K562 (cell line): ENCODE measurements around the gene EIF4E. TPM values are rescaled to one million over a fixed set of nuclear protein-coding genes. Genes with fewer than 3 reads are reported as not detected.
A peak's percentile ranks its signal among the peaks of the same experiment; 100 is the strongest.

Source experiments
- ATAC-seq: fragments of 200-7000 bp; cut with Tn5 transposase; 3 replicates; pipeline ENCODE4 v1.9.1; 2020; ENCODE audit warnings: moderate library complexity
- BruUV-seq: library from RNA; stranded (reverse); fragments of 400-500 nt; replicated peaks from 2 replicates; lab custom pipeline; 2021; lab: Mats Ljungman, UMichigan
- CTCF ChIA-PET: fragments of 300-600 bp; formaldehyde crosslinking; extraction: SDS; loops from one replicate; lab custom pipeline; 2021; ENCODE audit warnings: low intra/inter-chr PET ratio; lab: Yijun Ruan, JAX
- POLR2A ChIA-PET: fragments of 300-600, 350-650 bp; sonication (Branson Sonifier 250); formaldehyde crosslinking; extraction: SDS; loops from one replicate; lab custom pipeline; 2021; ENCODE audit warnings: antibody characterized with exemption, inconsistent platforms; lab: Yijun Ruan, JAX
- DNase-seq, 4 experiments: peaks; one replicate each; pipeline versions ENCODE4 v3.0.0 to v3.0.0-alpha.2; 2011 to 2018; ENCODE audit warnings: low spot score in 3 of 4, mixed read lengths in 3 of 4; ENCODE audit errors: extremely low read depth in 1 of 4
- FAIRE-seq: peaks from 2 replicates; lab custom pipeline; 2011; peaks lifted over from hg19 to GRCh38; lab: Jason Lieb, UNC
- H2AFZ ChIP-seq: 2 replicates; pipeline ENCODE4 v1.6.0; 2011; ENCODE audit warnings: low read depth, low read length, control low read depth, inconsistent platforms
- H3K27ac ChIP-seq: fragments of 200-600 bp; 3 replicates; pipeline ENCODE4 v1.8.0; 2011; ENCODE audit warnings: low read depth, mild to moderate bottlenecking, control low read depth, inconsistent platforms, low read length, moderate library complexity, mixed read lengths; ENCODE audit errors: extremely low read depth
- H3K27me3 ChIP-seq, 2 experiments: fragments of 300-600 bp in 1 of 2; 2 replicates in 1 of 2; 3 replicates in 1 of 2; pipeline versions ENCODE4 v1.6.0 to v1.8.0; 2011; ENCODE audit warnings: inconsistent platforms in 2 of 2, low read length in 2 of 2, mild to moderate bottlenecking in 1 of 2, mixed read lengths in 1 of 2, moderate library complexity in 1 of 2; ENCODE audit not compliant: control insufficient read depth in 2 of 2, insufficient read depth in 2 of 2
- H3K36me3 ChIP-seq: fragments of 300-600 bp; 3 replicates; pipeline ENCODE4 v1.8.0; 2011; ENCODE audit warnings: mild to moderate bottlenecking, low read length, inconsistent platforms; ENCODE audit not compliant: control insufficient read depth, insufficient read depth
- H3K4me1 ChIP-seq, 2 experiments: fragments of 200-600 bp in 1 of 2; replicated peaks in 1 of 2; 2 replicates in 1 of 2; 3 replicates in 1 of 2; pipeline versions ENCODE4 v1.5.1 to v1.8.0; 2011; ENCODE audit warnings: inconsistent platforms in 2 of 2, low read length in 2 of 2, mild to moderate bottlenecking in 1 of 2, mixed read lengths in 1 of 2, moderate library complexity in 1 of 2; ENCODE audit not compliant: control insufficient read depth in 2 of 2, insufficient read depth in 2 of 2
- H3K4me2 ChIP-seq: 2 replicates; pipeline ENCODE4 v1.6.1; 2011; ENCODE audit warnings: low read length, control low read depth, inconsistent platforms, mixed read lengths; ENCODE audit not compliant: insufficient read depth
- H3K4me3 ChIP-seq: fragments of 200-600 bp; sonication (generic), shearing (Covaris generic); 2 replicates; pipeline ENCODE4 v1.5.1; 2016; ENCODE audit warnings: control low read depth, inconsistent platforms
- H3K79me2 ChIP-seq: fragments of 200-600 bp; 3 replicates; pipeline ENCODE4 v1.8.0; 2011; ENCODE audit warnings: low read length, inconsistent platforms; ENCODE audit not compliant: control insufficient read depth, insufficient read depth
- H3K9ac ChIP-seq, 2 experiments: 2 replicates each; pipeline versions ENCODE4 v1.6.0 to v1.6.1; 2011; ENCODE audit warnings: low read depth in 2 of 2, low read length in 2 of 2, control low read depth in 1 of 2, inconsistent platforms in 1 of 2, mild to moderate bottlenecking in 1 of 2, mixed read lengths in 1 of 2; ENCODE audit not compliant: insufficient read depth in 1 of 2
- H3K9me1 ChIP-seq: one replicate; pipeline ENCODE4 v1.6.0; 2011; ENCODE audit warnings: inconsistent platforms, mild to moderate bottlenecking, low read length, moderate library complexity; ENCODE audit not compliant: control insufficient read depth, insufficient read depth
- H3K9me3 ChIP-seq: replicated peaks from 2 replicates; pipeline ENCODE4 v1.5.1; 2011; ENCODE audit warnings: low read depth, low read length, inconsistent platforms; ENCODE audit not compliant: control insufficient read depth, insufficient read depth
- H4K20me1 ChIP-seq: replicated peaks from 2 replicates; pipeline ENCODE4 v1.6.1; 2011; ENCODE audit warnings: low read length, inconsistent platforms, mixed read lengths; ENCODE audit not compliant: control insufficient read depth, insufficient read depth
- GATA2 ChIP-seq: sonication (generic); formaldehyde crosslinking; IDR thresholded peaks from 2 replicates; pipeline ENCODE4 v1.4.0; 2020; ENCODE audit warnings: mild to moderate bottlenecking, missing genetic modification reagents
- GTF2E2 ChIP-seq: fragments of 200-800 bp; sonication (Bioruptor generic); IDR thresholded peaks from 2 replicates; pipeline ENCODE4 v1.6.1; 2016; ENCODE audit warnings: missing genetic modification characterization, missing compliant biosample characterization
- L3MBTL2 ChIP-seq: fragments of 450-650 bp; IDR thresholded peaks from 2 replicates; pipeline ENCODE4 v1.6.1; 2016; ENCODE audit warnings: mild to moderate bottlenecking, moderate library complexity
- MCM2 ChIP-seq: fragments of 450-650 bp; IDR thresholded peaks from 2 replicates; pipeline ENCODE4 v1.6.1; 2017; ENCODE audit warnings: low read depth, mild to moderate bottlenecking
- NCOR1 ChIP-seq: fragments of 450-650 bp; IDR thresholded peaks from 2 replicates; pipeline ENCODE4 v1.6.1; 2016; ENCODE audit warnings: mild to moderate bottlenecking, moderate library complexity
- POLR2AphosphoS5 ChIP-seq: IDR thresholded peaks from 2 replicates; pipeline ENCODE4 v1.6.1; 2011; ENCODE audit warnings: mild to moderate bottlenecking, low read depth, low read length, moderate library complexity; ENCODE audit not compliant: control insufficient read depth, insufficient read depth
- POLR2B ChIP-seq: fragments of 450-650 bp; IDR thresholded peaks from 2 replicates; pipeline ENCODE4 v1.6.1; 2018; ENCODE audit warnings: low read depth; ENCODE audit not compliant: partially characterized antibody
- SETDB1 ChIP-seq: IDR thresholded peaks from one replicate; pipeline ENCODE4 v1.6.1; 2012; ENCODE audit warnings: low read length, control low read depth, inconsistent platforms
- SMC3 ChIP-seq: conservative IDR thresholded peaks from 2 replicates; pipeline ENCODE4 v1.6.1; 2011; ENCODE audit warnings: low read depth, low read length, improper control_type of control experiment; ENCODE audit not compliant: insufficient read depth
- TARDBP ChIP-seq: fragments of 450-650 bp; IDR thresholded peaks from 2 replicates; pipeline ENCODE4 v1.6.1; 2016
- TFAP4 ChIP-seq: sonication (generic); formaldehyde crosslinking; IDR thresholded peaks from 2 replicates; pipeline ENCODE4 v1.8.0; 2022; ENCODE audit warnings: missing genetic modification reagents, mild to moderate bottlenecking, moderate library complexity, borderline replicate concordance
- WGBS: fragments of 100-300 bp; shearing (Covaris generic); methylation state at CpG from one replicate; pipeline ENCODE4 v1.1.6; 2016; ENCODE audit warnings: low coverage, mixed read lengths; ENCODE audit not compliant: insufficient coverage; ENCODE audit errors: missing lambda C conversion rate; 5-methylcytosine and 5-hydroxymethylcytosine counted together
- in situ Hi-C: fragments of 300-500 bp; cut with MboI; formaldehyde crosslinking; loops from 4 replicates; pipeline ENCODE4 v1.15.0; 2018; ENCODE audit warnings: inconsistent platforms, mixed read lengths
- intact Hi-C: fragments of 100-400 bp; cut with micrococcal nuclease; formaldehyde crosslinking; loops from 2 replicates; pipeline ENCODE4 v1.14.2; 2022
- polyA plus RNA-seq, 8 experiments: library from polyadenylated mRNA; depleted of rRNA in 4 of 8; stranded (reverse) in 5 of 8; unstranded in 3 of 8; fragments of >200 nt; fragmentation: Nextera tagmentation in 2 of 8; fragmentation: Illumina TruSeq in 1 of 8; extraction: Ambion mirVana in 2 of 8; extraction: Trizol in 1 of 8; gene quantifications; 2 replicates each; pipeline versions ENCODE4 v1.2.1 to v1.2.3, GENCODE V29; 2011 to 2014; ENCODE audit warnings: inconsistent platforms in 1 of 8, missing spikeins in 1 of 8
- total RNA-seq, 7 experiments: library from RNA; depleted of rRNA in 6 of 7; stranded (reverse); fragments of >200 nt in 6 of 7; fragmentation: Illumina TruSeq in 2 of 7; extraction: Trizol in 2 of 7; gene quantifications; 2 replicates each; pipeline versions ENCODE4 v1.2.1 to v1.2.3, GENCODE V29; 2011 to 2021; ENCODE audit warnings: low replicate concordance in 1 of 7
- TF ChIP-seq, protein P1 (sequence below), 3 experiments: IDR thresholded peaks in 2 of 3; conservative IDR thresholded peaks in 1 of 3; 2 replicates each; pipeline ENCODE4 v1.5.1; 2011 to 2012; ENCODE audit warnings: low read length in 3 of 3, mild to moderate bottlenecking in 3 of 3, control low read depth in 2 of 3, improper control_type of control experiment in 1 of 3, inconsistent platforms in 1 of 3, low read depth in 1 of 3, mixed read lengths in 1 of 3, moderate library complexity in 1 of 3; ENCODE audit not compliant: insufficient read depth in 2 of 3
- TF ChIP-seq, protein P2 (sequence below): fragments of 250-450 bp; sonication (Bioruptor Pico); IDR thresholded peaks from 2 replicates; pipeline ENCODE4 v1.8.0; 2021; ENCODE audit warnings: borderline replicate concordance, mild to moderate bottlenecking, moderate library complexity; ENCODE audit not compliant: poor library complexity, severe bottlenecking
- TF ChIP-seq, protein P3 (sequence below): fragments of 250-450 bp; sonication (Bioruptor Pico); IDR thresholded peaks from 2 replicates; pipeline ENCODE4 v1.8.0; 2021; ENCODE audit warnings: moderate library complexity, mild to moderate bottlenecking, inconsistent platforms
- TF ChIP-seq, protein P4 (sequence below): fragments of 450-650 bp; IDR thresholded peaks from 2 replicates; pipeline ENCODE4 v1.6.1; 2016; ENCODE audit warnings: antibody characterized with exemption

EIF4E gene
- total and polyA plus RNA-seq, 9 of the 15 experiments (the other 6 are each of a cell fraction or from before 2014, with no cell fraction given): 164 to 489 (median 179) TPM

DNA sequence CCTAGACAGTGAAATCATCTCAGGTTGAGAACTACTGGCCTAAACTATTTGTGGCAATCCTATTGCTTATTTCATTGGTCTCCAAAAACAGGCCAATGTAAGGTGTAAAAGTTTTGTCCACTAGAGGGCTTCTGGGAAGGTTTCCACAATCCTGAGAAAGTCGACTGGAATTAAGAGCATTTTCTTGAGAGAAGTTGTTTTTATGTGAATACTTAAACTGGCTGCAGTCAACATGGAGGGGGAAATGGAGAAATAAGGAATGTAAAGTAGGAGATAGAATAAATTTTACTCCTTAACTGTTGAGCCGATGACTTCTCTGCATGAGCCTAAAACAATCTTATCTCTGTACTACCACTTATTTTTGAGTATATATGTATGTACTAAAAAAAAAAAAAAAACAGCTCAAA is 11.0 kb upstream of the EIF4E start (continued):
- TF ChIP-seq, protein P1, sequence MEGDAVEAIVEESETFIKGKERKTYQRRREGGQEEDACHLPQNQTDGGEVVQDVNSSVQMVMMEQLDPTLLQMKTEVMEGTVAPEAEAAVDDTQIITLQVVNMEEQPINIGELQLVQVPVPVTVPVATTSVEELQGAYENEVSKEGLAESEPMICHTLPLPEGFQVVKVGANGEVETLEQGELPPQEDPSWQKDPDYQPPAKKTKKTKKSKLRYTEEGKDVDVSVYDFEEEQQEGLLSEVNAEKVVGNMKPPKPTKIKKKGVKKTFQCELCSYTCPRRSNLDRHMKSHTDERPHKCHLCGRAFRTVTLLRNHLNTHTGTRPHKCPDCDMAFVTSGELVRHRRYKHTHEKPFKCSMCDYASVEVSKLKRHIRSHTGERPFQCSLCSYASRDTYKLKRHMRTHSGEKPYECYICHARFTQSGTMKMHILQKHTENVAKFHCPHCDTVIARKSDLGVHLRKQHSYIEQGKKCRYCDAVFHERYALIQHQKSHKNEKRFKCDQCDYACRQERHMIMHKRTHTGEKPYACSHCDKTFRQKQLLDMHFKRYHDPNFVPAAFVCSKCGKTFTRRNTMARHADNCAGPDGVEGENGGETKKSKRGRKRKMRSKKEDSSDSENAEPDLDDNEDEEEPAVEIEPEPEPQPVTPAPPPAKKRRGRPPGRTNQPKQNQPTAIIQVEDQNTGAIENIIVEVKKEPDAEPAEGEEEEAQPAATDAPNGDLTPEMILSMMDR (IDR thresholded peaks at IDR 0.05 in 2 of 3, conservative IDR thresholded peaks at IDR 0.05 in 1 of 3; ENCODE audit: insufficient read depth in 2 of 3, low read depth in 1 of 3, low read length in 3 of 3): peak; percentile 63 to 82 (median 80); a peak in 5 of 6 replicates
- 0 out of 2 replicates have a peak, but pooled peaks have one; percentile 39 for TF ChIP-seq SMC3

DNA sequence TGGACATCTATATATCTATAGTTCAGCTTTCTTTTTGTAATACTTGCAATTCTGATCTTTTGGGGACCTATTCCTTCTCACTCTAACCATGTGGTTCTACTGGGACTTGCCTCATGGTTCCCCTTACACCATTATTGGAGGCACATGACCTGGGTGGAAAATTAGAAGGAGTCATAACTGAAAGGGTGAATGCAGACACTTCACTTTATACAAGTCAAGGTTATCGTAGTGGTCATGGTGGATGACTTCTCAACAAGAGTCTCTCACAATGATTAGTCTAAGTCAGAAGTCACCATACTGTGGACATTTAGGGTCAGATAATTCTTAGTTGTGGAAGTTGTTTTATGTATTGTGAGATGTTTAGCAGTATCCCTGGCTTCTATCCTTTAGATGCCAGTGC is 10.5 kb upstream of the EIF4E start:
- no peak overlapping the region for H3K27ac ChIP-seq
- 22% methylated on average over 1 of the region's 1 CpG for WGBS
- ChIA-PET CTCF (no interaction called here), POLR2A (no interaction called here)
- no peak overlapping the region for H3K9ac ChIP-seq
- peak overlapping the region; percentile 73 for H2AFZ ChIP-seq
- no peaks in the 10 kb centered on the region for H3K4me1 ChIP-seq
- in situ Hi-C loops (no loop called here), intact Hi-C loops (loop anchor here (5.0 to 10.0 kb wide), 2 partner anchors 468 to 525 kb away; no protein-coding TSS in a partner anchor)
- ATAC-seq: peak; percentile 23; the same call in 2 of the 3 replicates
- no TSS peak for BruUV-seq
- H3K9me3 ChIP-seq: no peaks in the 10 kb centered on the region
- H3K9me1 ChIP-seq: no peaks in the 10 kb centered on the region
- H3K4me2 ChIP-seq: no peak overlapping the region
- no peak for FAIRE-seq
- H3K27me3 ChIP-seq: no peaks in the 10 kb centered on the region
- DNase-seq: no peak
- no peaks in the 10 kb centered on the region for H3K36me3 ChIP-seq
- H4K20me1 ChIP-seq: no peaks in the 10 kb centered on the region
- no peaks in the 10 kb centered on the region for H3K79me2 ChIP-seq
- H3K4me3 ChIP-seq: no peak overlapping the region
- TF ChIP-seq TARDBP (no peak), POLR2AphosphoS5 (no peak), GTF2E2 (tag) (no peak), SETDB1 (no peak), POLR2B (no peak), L3MBTL2 (no peak), NCOR1 (no peak), TFAP4 (CRISPR knock-in tag) (no peak), MCM2 (no peak), GATA2 (CRISPR knock-in tag) (no peak)
- TF ChIP-seq, protein P2, sequence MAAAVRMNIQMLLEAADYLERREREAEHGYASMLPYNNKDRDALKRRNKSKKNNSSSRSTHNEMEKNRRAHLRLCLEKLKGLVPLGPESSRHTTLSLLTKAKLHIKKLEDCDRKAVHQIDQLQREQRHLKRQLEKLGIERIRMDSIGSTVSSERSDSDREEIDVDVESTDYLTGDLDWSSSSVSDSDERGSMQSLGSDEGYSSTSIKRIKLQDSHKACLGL (CRISPR knock-in tag): no peak
- TF ChIP-seq, protein P3, sequence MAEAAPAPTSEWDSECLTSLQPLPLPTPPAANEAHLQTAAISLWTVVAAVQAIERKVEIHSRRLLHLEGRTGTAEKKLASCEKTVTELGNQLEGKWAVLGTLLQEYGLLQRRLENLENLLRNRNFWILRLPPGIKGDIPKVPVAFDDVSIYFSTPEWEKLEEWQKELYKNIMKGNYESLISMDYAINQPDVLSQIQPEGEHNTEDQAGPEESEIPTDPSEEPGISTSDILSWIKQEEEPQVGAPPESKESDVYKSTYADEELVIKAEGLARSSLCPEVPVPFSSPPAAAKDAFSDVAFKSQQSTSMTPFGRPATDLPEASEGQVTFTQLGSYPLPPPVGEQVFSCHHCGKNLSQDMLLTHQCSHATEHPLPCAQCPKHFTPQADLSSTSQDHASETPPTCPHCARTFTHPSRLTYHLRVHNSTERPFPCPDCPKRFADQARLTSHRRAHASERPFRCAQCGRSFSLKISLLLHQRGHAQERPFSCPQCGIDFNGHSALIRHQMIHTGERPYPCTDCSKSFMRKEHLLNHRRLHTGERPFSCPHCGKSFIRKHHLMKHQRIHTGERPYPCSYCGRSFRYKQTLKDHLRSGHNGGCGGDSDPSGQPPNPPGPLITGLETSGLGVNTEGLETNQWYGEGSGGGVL (CRISPR knock-in tag): no peak
- TF ChIP-seq, protein P4, sequence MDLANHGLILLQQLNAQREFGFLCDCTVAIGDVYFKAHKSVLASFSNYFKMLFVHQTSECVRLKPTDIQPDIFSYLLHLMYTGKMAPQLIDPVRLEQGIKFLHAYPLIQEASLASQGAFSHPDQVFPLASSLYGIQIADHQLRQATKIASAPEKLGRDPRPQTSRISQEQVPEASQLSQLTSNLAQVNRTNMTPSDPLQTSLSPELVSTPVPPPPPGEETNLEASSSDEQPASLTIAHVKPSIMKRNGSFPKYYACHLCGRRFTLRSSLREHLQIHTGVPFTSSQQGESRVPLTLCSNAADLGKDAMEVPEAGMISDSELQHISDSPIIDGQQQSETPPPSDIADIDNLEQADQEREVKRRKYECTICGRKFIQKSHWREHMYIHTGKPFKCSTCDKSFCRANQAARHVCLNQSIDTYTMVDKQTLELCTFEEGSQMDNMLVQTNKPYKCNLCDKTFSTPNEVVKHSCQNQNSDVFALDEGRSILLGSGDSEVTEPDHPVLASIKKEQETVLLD: no peak
